Measurements from ENCODE around the gene CPNE4. TPM values are rescaled to one million over a fixed set of nuclear protein-coding genes. Genes with fewer than 3 reads are reported as not detected.

The CPNE4 gene
- total and polyA plus RNA-seq, 8 donors, result 0.15 to 8.9 (median 1.7) TPM

DNA sequence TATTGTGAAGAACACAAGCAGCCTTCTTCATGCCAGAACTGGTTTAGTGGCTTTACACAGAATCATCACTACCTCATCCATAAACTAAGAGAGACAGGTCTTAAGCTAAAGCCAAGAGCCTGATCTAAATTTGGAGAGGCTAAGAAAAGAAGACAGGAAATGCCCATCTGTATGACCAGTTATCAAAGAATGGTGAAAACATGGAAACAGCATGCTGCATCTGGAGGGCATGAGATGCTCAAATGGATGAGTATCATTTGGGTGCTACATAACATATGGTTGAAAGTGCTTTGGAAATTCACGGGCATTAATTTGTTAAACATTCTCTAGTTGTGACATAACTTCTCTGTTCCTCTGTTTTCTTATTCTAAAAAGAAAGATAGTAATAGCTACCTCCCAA, 112.5 kb downstream of the CPNE4 start:
- Histone ChIP-seq H3K27me3 (no peaks in the 10 kb centered on the region), H3K36me3 (no peaks in the 10 kb centered on the region), H3K4me1 (no peaks in the 10 kb centered on the region), H3K9me3 (no peaks in the 10 kb centered on the region), H3K4me3 (no peak overlapping the region), H3K27ac (no peak overlapping the region)
- intact Hi-C loops (cut with DNase I; ENCODE audit: low total_unique reads), result no loop called here
- WGBS, 5 donors, result 86 to 98% (median 91%) methylated on average over 1 of the region's 1 CpG
- TF ChIP-seq, protein P1, sequence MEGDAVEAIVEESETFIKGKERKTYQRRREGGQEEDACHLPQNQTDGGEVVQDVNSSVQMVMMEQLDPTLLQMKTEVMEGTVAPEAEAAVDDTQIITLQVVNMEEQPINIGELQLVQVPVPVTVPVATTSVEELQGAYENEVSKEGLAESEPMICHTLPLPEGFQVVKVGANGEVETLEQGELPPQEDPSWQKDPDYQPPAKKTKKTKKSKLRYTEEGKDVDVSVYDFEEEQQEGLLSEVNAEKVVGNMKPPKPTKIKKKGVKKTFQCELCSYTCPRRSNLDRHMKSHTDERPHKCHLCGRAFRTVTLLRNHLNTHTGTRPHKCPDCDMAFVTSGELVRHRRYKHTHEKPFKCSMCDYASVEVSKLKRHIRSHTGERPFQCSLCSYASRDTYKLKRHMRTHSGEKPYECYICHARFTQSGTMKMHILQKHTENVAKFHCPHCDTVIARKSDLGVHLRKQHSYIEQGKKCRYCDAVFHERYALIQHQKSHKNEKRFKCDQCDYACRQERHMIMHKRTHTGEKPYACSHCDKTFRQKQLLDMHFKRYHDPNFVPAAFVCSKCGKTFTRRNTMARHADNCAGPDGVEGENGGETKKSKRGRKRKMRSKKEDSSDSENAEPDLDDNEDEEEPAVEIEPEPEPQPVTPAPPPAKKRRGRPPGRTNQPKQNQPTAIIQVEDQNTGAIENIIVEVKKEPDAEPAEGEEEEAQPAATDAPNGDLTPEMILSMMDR (IDR thresholded peaks at IDR 0.05), result no peak
- TF ChIP-seq EP300 (IDR thresholded peaks at IDR 0.05), result no peak
- no peak for TF ChIP-seq POLR2A (IDR thresholded peaks at IDR 0.05)
- TF ChIP-seq POLR2AphosphoS5 (IDR thresholded peaks at IDR 0.05), result no peak
- DNase-seq, result no peak

DNA sequence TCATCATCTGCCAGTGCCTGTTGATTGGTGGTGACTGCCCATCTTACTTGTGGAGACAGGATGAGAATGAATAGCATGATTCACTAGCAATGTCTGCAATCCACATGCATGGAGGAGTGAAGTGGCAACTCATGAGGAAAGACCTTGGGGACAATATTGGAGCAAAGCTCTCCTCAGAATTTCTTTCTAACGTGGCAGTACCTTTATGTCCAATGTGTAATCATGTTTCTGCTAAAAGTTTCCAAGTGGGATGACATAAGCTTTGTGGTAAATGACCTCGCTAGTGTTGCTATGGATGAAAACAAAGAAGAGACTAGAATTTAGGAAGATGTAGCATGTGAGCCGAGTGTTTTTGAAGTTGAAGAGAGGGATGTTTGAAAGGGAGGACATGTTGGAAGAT, 117.8 kb downstream of the CPNE4 start:
- WGBS, 5 donors, result 73 to 84% (median 82%) methylated on average over 3 of the region's 3 CpGs
- H3K9me3 ChIP-seq, result no peaks in the 10 kb centered on the region
- H3K4me3 ChIP-seq, result no peak overlapping the region
- TF ChIP-seq, protein P1 (IDR thresholded peaks at IDR 0.05), result no peak
- TF ChIP-seq POLR2A (IDR thresholded peaks at IDR 0.05) (no peak), POLR2AphosphoS5 (IDR thresholded peaks at IDR 0.05) (no peak), EP300 (IDR thresholded peaks at IDR 0.05) (no peak)
- no peak overlapping the region for H3K27ac ChIP-seq
- no peak for DNase-seq
- no peaks in the 10 kb centered on the region for H3K27me3 ChIP-seq
- H3K4me1 ChIP-seq, result no peaks in the 10 kb centered on the region
- H3K36me3 ChIP-seq, result no peaks in the 10 kb centered on the region
- intact Hi-C loops (cut with DNase I; ENCODE audit: low total_unique reads), result no loop called here

DNA sequence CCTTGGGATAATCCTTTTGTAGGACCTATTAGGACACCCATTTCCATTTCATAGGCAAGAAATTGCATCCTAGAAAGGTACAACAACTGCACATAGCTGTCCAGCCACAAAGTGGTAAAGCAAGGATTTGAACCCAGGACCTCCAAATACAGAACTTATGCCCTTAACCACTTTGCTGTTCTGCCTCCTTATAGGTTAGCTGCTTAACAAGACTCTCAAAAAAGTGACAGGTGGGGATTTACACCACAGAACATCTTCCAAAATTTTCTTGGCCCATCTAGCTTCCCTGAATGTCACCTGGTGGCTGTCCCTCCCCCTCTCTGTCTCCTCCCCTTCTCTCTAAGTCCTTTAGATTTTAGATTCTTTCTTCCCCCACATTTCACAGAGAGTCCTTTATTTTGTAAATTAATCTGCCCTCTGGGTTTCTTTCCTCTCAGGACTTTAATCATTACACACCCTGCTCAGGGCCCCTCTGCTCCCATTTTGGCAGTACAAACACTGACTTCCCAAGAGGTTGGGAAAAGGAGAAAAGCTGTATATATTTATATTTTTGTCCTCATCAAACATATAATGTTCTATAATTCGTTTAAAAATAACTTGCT, 120.6 kb downstream of the CPNE4 start:
- Histone ChIP-seq H3K4me1 (no peaks in the 10 kb centered on the region), H3K36me3 (no peaks in the 10 kb centered on the region), H3K27ac (no peak overlapping the region), H3K4me3 (no peak overlapping the region), H3K27me3 (no peaks in the 10 kb centered on the region), H3K9me3 (no peaks in the 10 kb centered on the region)
- no peak for DNase-seq
- intact Hi-C loops (cut with DNase I; ENCODE audit: low total_unique reads), result no loop called here
- 72 to 83% (median 76%) methylated on average over 1 of the region's 1 CpG for WGBS, 5 donors
- TF ChIP-seq POLR2AphosphoS5 (IDR thresholded peaks at IDR 0.05), result no peak

DNA sequence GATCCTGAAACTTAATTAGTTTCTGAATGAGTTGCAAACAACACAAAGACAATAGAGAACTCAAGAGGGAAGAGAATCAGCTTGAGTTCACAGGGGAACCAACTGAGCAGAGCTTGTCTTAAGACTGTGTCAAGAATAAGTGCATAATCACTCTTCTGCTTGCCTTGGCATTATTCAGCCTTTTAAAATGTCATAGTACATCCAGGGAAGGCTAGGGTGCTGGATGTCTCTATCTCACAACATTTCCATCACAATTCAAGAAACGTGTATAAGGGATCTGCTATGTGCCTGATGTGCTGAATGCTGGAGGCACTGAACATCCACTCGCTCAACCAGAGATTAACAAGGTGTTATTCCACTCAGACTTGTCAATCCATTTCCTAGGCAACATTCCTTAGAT, 122.6 kb downstream of the CPNE4 start:
- no peaks in the 10 kb centered on the region for H3K9me3 ChIP-seq
- no peak overlapping the region for H3K4me3 ChIP-seq
- H3K36me3 ChIP-seq, result no peaks in the 10 kb centered on the region
- H3K27ac ChIP-seq, result no peak overlapping the region
- no peak for DNase-seq
- no peaks in the 10 kb centered on the region for H3K4me1 ChIP-seq
- TF ChIP-seq POLR2A (IDR thresholded peaks at IDR 0.05), result no peak
- intact Hi-C loops (cut with DNase I; ENCODE audit: low total_unique reads), result no loop called here
- H3K27me3 ChIP-seq, result no peaks in the 10 kb centered on the region
- 78 to 86% (median 80%) methylated on average over 2 of the region's 2 CpGs for WGBS, 5 donors

DNA sequence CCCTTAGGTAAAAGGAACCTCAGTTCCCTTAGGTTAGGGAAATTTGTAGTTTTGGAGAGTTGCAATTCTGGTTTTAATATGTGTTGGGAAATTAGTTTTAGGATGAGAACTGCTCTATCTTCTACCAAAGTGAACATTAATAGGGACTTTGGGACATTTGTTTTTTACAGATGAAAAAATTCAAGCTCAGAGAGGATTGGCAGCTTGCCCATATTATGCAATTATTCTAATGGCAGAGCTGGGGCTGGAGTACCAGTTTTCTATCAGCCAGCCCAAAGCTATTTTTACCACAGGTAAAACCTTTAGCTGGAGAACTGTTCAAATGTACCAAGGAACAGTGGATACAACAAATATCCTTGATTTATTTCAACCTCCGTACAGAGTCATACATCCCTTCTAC, 127.0 kb downstream of the CPNE4 start:
- H3K36me3 ChIP-seq, result no peaks in the 10 kb centered on the region
- intact Hi-C loops (cut with DNase I; ENCODE audit: low total_unique reads), result no loop called here
- H3K4me1 ChIP-seq, result no peaks in the 10 kb centered on the region
- no peaks in the 10 kb centered on the region for H3K9me3 ChIP-seq
- 61 to 78% (median 67%) methylated on average over 1 of the region's 1 CpG for WGBS, 5 donors
- no peak for TF ChIP-seq EP300 (IDR thresholded peaks at IDR 0.05)
- TF ChIP-seq POLR2AphosphoS5 (IDR thresholded peaks at IDR 0.05), result no peak
- H3K4me3 ChIP-seq, result no peak overlapping the region
- H3K27ac ChIP-seq, result no peak overlapping the region
- no peaks in the 10 kb centered on the region for H3K27me3 ChIP-seq
- no peak for DNase-seq

DNA sequence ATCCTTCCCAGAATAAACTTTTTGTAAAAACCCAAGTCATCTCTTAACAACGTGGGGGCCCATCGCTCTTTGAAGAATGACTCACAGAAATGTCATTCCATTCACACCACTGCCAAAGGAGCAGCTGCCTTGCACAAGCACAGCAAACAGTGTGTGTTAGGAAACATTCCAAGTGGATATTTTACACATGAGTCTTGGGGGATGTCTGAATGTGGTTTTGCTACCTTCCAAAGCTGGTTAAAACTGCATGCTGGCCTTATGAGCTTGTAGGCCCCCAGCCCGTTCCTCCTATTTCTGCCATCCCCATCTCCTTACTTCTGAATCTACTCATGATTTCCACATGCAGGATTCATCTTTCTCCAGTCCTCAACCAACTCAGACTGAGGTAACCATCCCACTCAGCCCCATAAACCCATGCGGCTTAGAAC, 130.8 kb downstream of the CPNE4 start:
- H3K4me3 ChIP-seq, result no peak overlapping the region
- H3K4me1 ChIP-seq, result no peaks in the 10 kb centered on the region
- no peak for DNase-seq
- no peaks in the 10 kb centered on the region for H3K27me3 ChIP-seq
- no peak overlapping the region for H3K27ac ChIP-seq
- no peaks in the 10 kb centered on the region for H3K9me3 ChIP-seq
- TF ChIP-seq EP300 (IDR thresholded peaks at IDR 0.05) (no peak), POLR2A (IDR thresholded peaks at IDR 0.05) (no peak), POLR2AphosphoS5 (IDR thresholded peaks at IDR 0.05) (no peak)
- TF ChIP-seq, protein P1 (IDR thresholded peaks at IDR 0.05), result no peak
- WGBS, 5 donors, result 66 to 72% (median 69%) methylated on average over 4 of the region's 4 CpGs
- intact Hi-C loops (cut with DNase I; ENCODE audit: low total_unique reads), result no loop called here
- H3K36me3 ChIP-seq, result no peaks in the 10 kb centered on the region

All from stomach (tissue), 9 donors.